ENCODE results near the gene CASP3.

The CASP3 gene

DNA sequence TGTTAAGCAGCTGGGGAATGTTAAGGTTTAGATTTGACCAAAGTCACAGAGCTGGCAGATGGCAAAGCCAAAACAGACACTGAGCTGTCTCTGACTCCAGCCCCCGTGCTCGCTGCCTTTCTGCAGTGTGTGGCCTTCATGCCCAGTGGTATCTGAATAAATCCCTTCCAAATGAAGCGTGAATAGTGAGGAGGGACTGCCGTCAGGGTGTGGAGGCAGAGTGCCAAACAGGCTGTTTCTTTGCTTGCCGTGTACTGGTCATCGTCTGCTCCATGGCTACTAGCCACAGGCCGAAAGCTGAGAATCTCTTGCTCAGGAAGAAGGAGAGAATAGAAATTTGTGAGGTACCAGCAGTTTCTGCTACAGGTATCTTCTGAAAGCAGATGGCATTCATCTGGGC lies 20.0 kb upstream of the CASP3 start:
- Histone ChIP-seq H3K27me3 (replicated peaks; ENCODE audit: control insufficient read depth, insufficient read depth, low read length) (no peaks in the 10 kb centered on the region), H3K4me3 (replicated peaks; ENCODE audit: low read depth, low read length) (no peak overlapping the region), H3K36me3 (ENCODE audit: control insufficient read depth, insufficient read depth, low read length) (peaks cover 13% of the 10 kb centered on the region)
- no peak for DNase-seq (ENCODE audit: extremely low read depth, insufficient read length)
- TF ChIP-seq, protein P1, sequence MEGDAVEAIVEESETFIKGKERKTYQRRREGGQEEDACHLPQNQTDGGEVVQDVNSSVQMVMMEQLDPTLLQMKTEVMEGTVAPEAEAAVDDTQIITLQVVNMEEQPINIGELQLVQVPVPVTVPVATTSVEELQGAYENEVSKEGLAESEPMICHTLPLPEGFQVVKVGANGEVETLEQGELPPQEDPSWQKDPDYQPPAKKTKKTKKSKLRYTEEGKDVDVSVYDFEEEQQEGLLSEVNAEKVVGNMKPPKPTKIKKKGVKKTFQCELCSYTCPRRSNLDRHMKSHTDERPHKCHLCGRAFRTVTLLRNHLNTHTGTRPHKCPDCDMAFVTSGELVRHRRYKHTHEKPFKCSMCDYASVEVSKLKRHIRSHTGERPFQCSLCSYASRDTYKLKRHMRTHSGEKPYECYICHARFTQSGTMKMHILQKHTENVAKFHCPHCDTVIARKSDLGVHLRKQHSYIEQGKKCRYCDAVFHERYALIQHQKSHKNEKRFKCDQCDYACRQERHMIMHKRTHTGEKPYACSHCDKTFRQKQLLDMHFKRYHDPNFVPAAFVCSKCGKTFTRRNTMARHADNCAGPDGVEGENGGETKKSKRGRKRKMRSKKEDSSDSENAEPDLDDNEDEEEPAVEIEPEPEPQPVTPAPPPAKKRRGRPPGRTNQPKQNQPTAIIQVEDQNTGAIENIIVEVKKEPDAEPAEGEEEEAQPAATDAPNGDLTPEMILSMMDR (IDR thresholded peaks at IDR 0.05; ENCODE audit: insufficient read depth, low read length, poor library complexity, severe bottlenecking): no peak

DNA sequence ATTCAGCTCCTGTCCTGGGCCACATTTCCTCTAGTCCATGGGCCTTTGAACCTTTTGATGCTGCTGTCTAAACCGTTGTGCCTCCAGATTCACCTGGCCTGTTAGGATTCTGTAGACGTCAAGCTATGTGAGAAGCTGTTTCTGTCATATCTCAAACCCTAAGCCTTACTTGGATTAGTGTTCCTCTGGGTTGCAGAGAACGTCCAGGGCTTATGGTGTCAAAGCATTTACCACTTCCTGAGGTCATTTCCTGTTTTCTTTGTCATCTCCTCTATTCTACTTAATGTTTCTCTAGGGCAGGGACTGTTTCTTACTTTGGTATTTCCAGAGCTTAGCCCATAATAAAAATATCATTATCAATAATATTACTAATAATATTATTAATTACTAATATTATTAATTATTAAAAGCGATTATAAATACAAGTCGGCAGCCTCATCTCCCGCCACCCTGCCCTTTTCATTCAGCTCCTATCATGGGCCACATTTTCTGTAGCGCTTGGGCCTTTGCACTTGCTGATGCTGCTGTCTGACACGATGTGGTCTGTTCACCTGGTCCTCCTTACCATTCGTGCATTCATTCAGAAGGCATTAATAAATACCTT lies 19.4 kb upstream of the CASP3 start:
- Histone ChIP-seq H3K36me3 (ENCODE audit: control insufficient read depth, insufficient read depth, low read length) (peaks cover 10% of the 10 kb centered on the region), H3K4me3 (replicated peaks; ENCODE audit: low read depth, low read length) (no peak overlapping the region), H3K27me3 (replicated peaks; ENCODE audit: control insufficient read depth, insufficient read depth, low read length) (no peaks in the 10 kb centered on the region)
- TF ChIP-seq, protein P1 (IDR thresholded peaks at IDR 0.05; ENCODE audit: insufficient read depth, low read length, poor library complexity, severe bottlenecking): no peak
- DNase-seq (ENCODE audit: extremely low read depth, insufficient read length): no peak

DNA sequence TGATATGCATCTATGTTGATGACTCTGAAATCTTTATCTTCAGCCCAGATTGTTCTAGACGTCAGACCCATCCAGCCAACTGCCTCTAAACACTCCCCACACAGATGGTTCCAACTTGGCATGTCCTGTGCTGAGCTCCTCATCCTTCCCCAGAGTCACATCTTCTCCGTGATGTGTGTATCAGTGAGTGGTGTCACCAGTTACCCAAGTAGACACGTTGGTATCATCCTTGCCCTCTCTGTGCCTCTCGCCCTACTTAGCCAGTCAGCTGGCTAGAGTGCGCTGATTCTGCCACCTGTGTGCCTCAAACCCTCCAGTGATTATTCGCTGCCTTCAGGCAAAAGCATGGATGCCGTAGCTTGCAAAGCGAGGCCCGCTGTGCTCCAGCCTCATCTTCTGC lies 18.8 kb upstream of the CASP3 start:
- TF ChIP-seq, protein P1 (IDR thresholded peaks at IDR 0.05; ENCODE audit: insufficient read depth, low read length, poor library complexity, severe bottlenecking): no peak
- no peak for DNase-seq (ENCODE audit: extremely low read depth, insufficient read length)
- H3K27me3 ChIP-seq (replicated peaks; ENCODE audit: control insufficient read depth, insufficient read depth, low read length): no peaks in the 10 kb centered on the region
- no peak overlapping the region for H3K4me3 ChIP-seq (replicated peaks; ENCODE audit: low read depth, low read length)
- H3K36me3 ChIP-seq (ENCODE audit: control insufficient read depth, insufficient read depth, low read length): peaks cover 10% of the 10 kb centered on the region

DNA sequence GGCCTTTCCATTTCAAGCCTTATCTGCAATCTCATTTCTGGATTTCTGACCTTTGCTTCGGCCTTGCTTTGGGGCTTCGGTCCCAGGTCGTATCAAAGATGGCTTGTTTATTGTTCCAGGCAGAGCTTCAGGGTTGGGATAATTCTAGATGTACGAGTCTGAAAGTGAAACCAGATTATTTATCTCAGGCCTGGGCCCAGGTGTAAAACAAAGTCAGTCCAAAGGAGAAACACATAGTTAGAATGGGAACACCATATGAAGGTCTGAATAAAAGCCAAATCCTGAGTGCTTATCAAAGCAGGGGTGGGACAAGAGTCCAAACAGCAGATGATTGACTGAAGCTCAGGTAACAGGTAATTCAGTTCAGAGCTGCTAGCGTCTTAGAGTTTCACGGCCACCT lies 17.4 kb upstream of the CASP3 start:
- no peak overlapping the region for H3K4me3 ChIP-seq (replicated peaks; ENCODE audit: low read depth, low read length)
- DNase-seq (ENCODE audit: extremely low read depth, insufficient read length): no peak
- H3K36me3 ChIP-seq (ENCODE audit: control insufficient read depth, insufficient read depth, low read length): peaks cover 8% of the 10 kb centered on the region
- H3K27me3 ChIP-seq (replicated peaks; ENCODE audit: control insufficient read depth, insufficient read depth, low read length): no peaks in the 10 kb centered on the region
- TF ChIP-seq, protein P1 (IDR thresholded peaks at IDR 0.05; ENCODE audit: insufficient read depth, low read length, poor library complexity, severe bottlenecking): no peak

DNA sequence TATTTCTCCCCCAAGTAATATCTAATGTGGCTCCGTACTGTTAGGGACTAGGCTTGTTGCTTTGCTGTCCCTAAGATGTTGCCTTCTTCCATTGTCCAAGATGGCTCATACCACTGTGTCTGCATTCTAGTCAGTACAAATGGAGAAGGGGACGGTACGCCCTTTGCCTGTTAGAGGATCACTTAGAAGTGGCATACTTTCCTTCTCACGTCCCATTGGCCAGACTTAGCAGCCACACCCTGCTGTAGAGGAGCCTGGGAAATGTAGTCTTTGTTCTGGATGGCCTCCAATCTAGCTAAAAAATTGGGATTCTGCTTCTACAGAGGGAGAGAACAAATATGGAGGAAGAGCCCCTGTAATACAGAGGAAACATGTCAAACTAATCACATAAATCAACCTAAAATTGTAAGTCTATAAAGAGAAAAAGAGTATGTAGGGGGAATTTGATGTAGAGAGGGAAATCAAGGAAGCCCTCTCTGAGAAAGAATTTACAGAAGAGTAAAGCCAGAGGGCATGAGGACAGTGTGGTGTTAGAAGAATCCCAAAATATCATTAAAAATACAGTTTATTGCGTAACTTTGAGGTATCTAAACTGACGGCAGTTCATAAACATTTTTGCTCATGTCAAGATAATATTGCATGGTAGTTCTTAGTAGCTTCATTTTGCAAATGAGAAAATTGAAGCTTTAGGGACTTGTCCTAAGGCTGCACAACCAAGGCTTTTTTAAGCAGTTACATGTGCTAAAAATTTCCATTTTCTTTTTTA lies 15.4 kb upstream of the CASP3 start:
- TF ChIP-seq, protein P1 (IDR thresholded peaks at IDR 0.05; ENCODE audit: insufficient read depth, low read length, poor library complexity, severe bottlenecking): no peak
- Histone ChIP-seq H3K36me3 (ENCODE audit: control insufficient read depth, insufficient read depth, low read length) (peaks cover 8% of the 10 kb centered on the region), H3K27me3 (replicated peaks; ENCODE audit: control insufficient read depth, insufficient read depth, low read length) (no peaks in the 10 kb centered on the region), H3K4me3 (replicated peaks; ENCODE audit: low read depth, low read length) (no peak overlapping the region)
- DNase-seq (ENCODE audit: extremely low read depth, insufficient read length): no peak
